Lung (tissue), 13 donors: ENCODE results near the gene GPR37L1. TPM values are rescaled to one million over a fixed set of nuclear protein-coding genes. Genes with fewer than 3 reads are reported as not detected.

Experiments used
- ATAC-seq: fragments of 200-7000 bp; cut with Tn5 transposase; one replicate; pipeline ENCODE4 v1.9.1; 2020; ENCODE audit warnings: moderate number of reproducible peaks; ENCODE audit not compliant: insufficient read depth, low FRiP score
- DNase-seq, 3 donors: peaks; one replicate each; pipeline ENCODE4 v3.0.0-alpha.2; 2013 to 2017
- H3K27ac ChIP-seq, 2 donors: one replicate each; pipeline ENCODE4 v1.5.1; 2013; ENCODE audit warnings: mild to moderate bottlenecking in 2 of 2, moderate library complexity in 2 of 2, control low read depth in 1 of 2, inconsistent platforms in 1 of 2, low read depth in 1 of 2, low read length in 1 of 2
- H3K27me3 ChIP-seq, 3 donors: one replicate each; pipeline ENCODE4 v1.5.1; 2013; ENCODE audit warnings: low read length in 2 of 3; ENCODE audit not compliant: control insufficient read depth in 3 of 3, insufficient read depth in 3 of 3
- H3K36me3 ChIP-seq, 4 donors: one replicate each; pipeline ENCODE4 v1.5.1; 2013; ENCODE audit warnings: low read length in 4 of 4, mild to moderate bottlenecking in 1 of 4, moderate library complexity in 1 of 4; ENCODE audit not compliant: control insufficient read depth in 4 of 4, insufficient read depth in 4 of 4
- H3K4me1 ChIP-seq, 5 donors: one replicate each; pipeline ENCODE4 v1.5.1; 2013; ENCODE audit warnings: low read length in 5 of 5, mild to moderate bottlenecking in 2 of 5, moderate library complexity in 1 of 5; ENCODE audit not compliant: control insufficient read depth in 5 of 5, insufficient read depth in 5 of 5
- H3K4me3 ChIP-seq: one replicate; pipeline ENCODE4 v1.5.1; 2013; ENCODE audit warnings: mild to moderate bottlenecking, control low read depth, moderate library complexity
- H3K9ac ChIP-seq, 2 donors: one replicate each; pipeline ENCODE4 v1.5.1; 2013; ENCODE audit warnings: low read length in 2 of 2, control low read depth in 1 of 2; ENCODE audit not compliant: insufficient read depth in 1 of 2
- H3K9me3 ChIP-seq, 4 donors: one replicate each; pipeline ENCODE4 v1.5.1; 2013; ENCODE audit warnings: low read length in 3 of 4, mild to moderate bottlenecking in 1 of 4, moderate library complexity in 1 of 4; ENCODE audit not compliant: control insufficient read depth in 4 of 4, insufficient read depth in 3 of 4
- WGBS, 2 donors: extraction: QIAGEN DNeasy Blood & Tissue Kit; methylation state at CpG; one replicate each; pipeline ENCODE4 v1.1.7; 2013; 5-methylcytosine and 5-hydroxymethylcytosine counted together
- polyA plus RNA-seq, 2 donors: library from polyadenylated mRNA; stranded (reverse); fragments of 200-250 nt; gene quantifications; one replicate each; pipeline ENCODE4 v1.2.1, GENCODE V29; 2013
- small RNA-seq: library from RNA; depleted of rRNA; stranded (forward); fragments of <200 nt; gene quantifications from one replicate; pipeline ENCODE3, GENCODE V24; 2014; ENCODE audit warnings: low replicate concordance
- total RNA-seq, 2 donors: library from RNA; depleted of rRNA in 1 of 2; stranded (reverse); fragments of >200 nt in 1 of 2; gene quantifications; one replicate each; pipeline ENCODE4 v1.2.1, GENCODE V29; 2014 to 2021
- TF ChIP-seq, protein P1 (sequence below): IDR thresholded peaks from 2 replicates; pipeline ENCODE4 v1.5.1; 2012; ENCODE audit warnings: mild to moderate bottlenecking; ENCODE audit errors: control extremely low read depth, extremely low read depth
- donor health status: control.
- donor health status: control.
- donor health status: Bipolar disorder and iron deficiency.
- donor health status: healthy.
- donor health status: DM: yes; HTN: yes; CAD: no.

The GPR37L1 gene
- total and polyA plus RNA-seq, 4 donors = 0.04 to 0.09 (median 0.05) TPM; not detected in 1

DNA sequence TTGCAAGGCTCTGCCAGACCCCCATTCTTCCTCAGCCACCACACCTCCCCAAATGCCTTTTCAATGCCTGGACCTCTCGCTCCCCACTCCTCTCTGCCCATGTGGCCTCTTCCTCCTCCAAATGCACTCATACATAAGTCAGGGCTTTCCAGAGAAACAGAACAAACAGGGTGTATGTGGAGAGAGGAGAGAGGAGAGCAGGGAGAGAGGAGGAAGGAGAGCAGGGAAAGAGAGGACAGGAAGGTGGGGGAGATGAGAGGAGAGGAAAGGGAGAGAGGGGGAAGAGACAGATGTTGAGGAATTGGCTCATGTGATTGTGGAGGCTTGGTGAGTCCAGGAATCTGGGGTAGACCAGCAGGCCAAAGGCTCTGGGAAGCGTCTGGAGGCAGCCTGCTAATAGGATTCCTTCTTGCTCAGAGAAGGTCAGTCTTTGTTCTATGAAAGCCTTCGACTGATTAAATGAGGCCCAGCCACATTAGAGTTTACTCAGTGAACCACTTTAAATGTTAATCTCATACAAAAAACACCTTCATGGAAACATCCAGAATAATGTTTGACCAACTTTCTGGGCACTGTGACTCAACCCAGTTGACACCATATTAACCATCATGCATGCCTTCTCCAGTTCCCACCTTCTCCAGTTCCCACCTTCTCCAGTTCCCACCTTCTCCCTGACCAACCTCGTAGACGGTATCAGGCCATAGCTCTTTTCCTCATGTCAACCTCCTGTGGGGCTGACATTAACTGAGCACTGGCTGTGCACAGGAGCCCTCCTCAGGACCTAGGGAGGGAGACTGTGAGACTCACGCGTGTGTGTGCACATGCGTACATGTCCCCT lies 59.5 kb downstream of the GPR37L1 start:
- DNase-seq (no peak), ATAC-seq (no peak)
- Histone ChIP-seq H3K4me3 (no peak overlapping the region), H3K9me3 (peaks cover 0 to 1% (median 0%) of the 10 kb centered on the region in 4 donors), H3K27ac (no peak overlapping the region), H3K27me3 (no peaks in the 10 kb centered on the region), H3K36me3 (no peaks in the 10 kb centered on the region), H3K4me1 (peaks cover 0 to 3% (median 0%) of the 10 kb centered on the region in 5 donors), H3K9ac (no peak overlapping the region)
- 89 to 93% methylated on average over 8 of the region's 8 CpGs for WGBS, 2 donors
- TF ChIP-seq, protein P1, sequence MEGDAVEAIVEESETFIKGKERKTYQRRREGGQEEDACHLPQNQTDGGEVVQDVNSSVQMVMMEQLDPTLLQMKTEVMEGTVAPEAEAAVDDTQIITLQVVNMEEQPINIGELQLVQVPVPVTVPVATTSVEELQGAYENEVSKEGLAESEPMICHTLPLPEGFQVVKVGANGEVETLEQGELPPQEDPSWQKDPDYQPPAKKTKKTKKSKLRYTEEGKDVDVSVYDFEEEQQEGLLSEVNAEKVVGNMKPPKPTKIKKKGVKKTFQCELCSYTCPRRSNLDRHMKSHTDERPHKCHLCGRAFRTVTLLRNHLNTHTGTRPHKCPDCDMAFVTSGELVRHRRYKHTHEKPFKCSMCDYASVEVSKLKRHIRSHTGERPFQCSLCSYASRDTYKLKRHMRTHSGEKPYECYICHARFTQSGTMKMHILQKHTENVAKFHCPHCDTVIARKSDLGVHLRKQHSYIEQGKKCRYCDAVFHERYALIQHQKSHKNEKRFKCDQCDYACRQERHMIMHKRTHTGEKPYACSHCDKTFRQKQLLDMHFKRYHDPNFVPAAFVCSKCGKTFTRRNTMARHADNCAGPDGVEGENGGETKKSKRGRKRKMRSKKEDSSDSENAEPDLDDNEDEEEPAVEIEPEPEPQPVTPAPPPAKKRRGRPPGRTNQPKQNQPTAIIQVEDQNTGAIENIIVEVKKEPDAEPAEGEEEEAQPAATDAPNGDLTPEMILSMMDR = no peak

Small RNA genes lying within 50 kb of the gene (small RNA-seq; reads per million reads assigned to genes)
- gene CRIP1P3 = not detected

Other genes with a start within 250 kb of the GPR37L1 start
- gene SHISA4, start 234.0 kb upstream of the GPR37L1 start, total RNA-seq = 10 to 100 TPM in 1 of 2 donors, 1 to 10 TPM in 1; 7.2 to 15.8 TPM
- 10 to 100 TPM in 1 of 2 donors, 1 to 10 TPM in 1; 7.7 to 15.9 TPM for gene SHISA4, start 234.0 kb upstream of the GPR37L1 start, polyA plus RNA-seq
- 10 to 100 TPM; 11.4 to 25.1 TPM for gene LMOD1, start 176.4 kb upstream of the GPR37L1 start, total RNA-seq
- gene LMOD1, start 176.4 kb upstream of the GPR37L1 start, polyA plus RNA-seq = 10 to 100 TPM in 1 of 2 donors, 1 to 10 TPM in 1; 9.6 to 24.9 TPM
- 10 to 100 TPM; 25.9 to 44.4 TPM for gene TIMM17A, start 167.4 kb upstream of the GPR37L1 start, total RNA-seq
- 10 to 100 TPM; 26.1 to 56.1 TPM for gene TIMM17A, start 167.4 kb upstream of the GPR37L1 start, polyA plus RNA-seq
- 10 to 100 TPM; 40.7 to 74.9 TPM for gene RNPEP, start 140.3 kb upstream of the GPR37L1 start, total RNA-seq
- gene RNPEP, start 140.3 kb upstream of the GPR37L1 start, polyA plus RNA-seq = 10 to 100 TPM; 45.9 to 49.2 TPM
- 100 to 1,000 TPM; 150 to 219 TPM for gene ELF3, start 112.3 kb upstream of the GPR37L1 start, total RNA-seq
- gene ELF3, start 112.3 kb upstream of the GPR37L1 start, polyA plus RNA-seq = 100 to 1,000 TPM; 143 to 148 TPM
- gene ARL8A, start 21.8 kb downstream of the GPR37L1 start, total RNA-seq = 10 to 100 TPM; 27.8 to 82.0 TPM
- gene ARL8A, start 21.8 kb downstream of the GPR37L1 start, polyA plus RNA-seq = 10 to 100 TPM; 43.6 to 54.0 TPM
- 1 to 10 TPM; 4.5 to 6.9 TPM for gene PTPN7, start 37.7 kb downstream of the GPR37L1 start, total RNA-seq
- 10 to 100 TPM in 1 of 2 donors, 1 to 10 TPM in 1; 2.9 to 14.0 TPM for gene PTPN7, start 37.7 kb downstream of the GPR37L1 start, polyA plus RNA-seq
- gene LGR6, start 70.9 kb downstream of the GPR37L1 start, total RNA-seq = 1 to 10 TPM; 1.3 to 4.1 TPM
- 1 to 10 TPM in 1 of 2 donors, under 1 TPM in 1; 0.57 to 1.3 TPM for gene LGR6, start 70.9 kb downstream of the GPR37L1 start, polyA plus RNA-seq
- 1 to 10 TPM; 3.7 to 6.3 TPM for gene UBE2T, start 219.0 kb downstream of the GPR37L1 start, total RNA-seq
- gene UBE2T, start 219.0 kb downstream of the GPR37L1 start, polyA plus RNA-seq = 10 to 100 TPM; 10.4 to 10.9 TPM
- gene PPP1R12B, start 225.8 kb downstream of the GPR37L1 start, total RNA-seq = 100 to 1,000 TPM in 1 of 2 donors, 10 to 100 TPM in 1; 37.0 to 122 TPM
- gene PPP1R12B, start 225.8 kb downstream of the GPR37L1 start, polyA plus RNA-seq = 1 to 10 TPM; 6.0 to 7.0 TPM